SIG-M5 (cell line): ENCODE measurements around the gene COG3.

Source experiments
- DNase-seq: peaks from one replicate; lab custom pipeline; 2025; lab: John Stamatoyannopoulos, UW

Gene COG3

GRCh38 chr13:45545686-45546409 lies 81.1 kb downstream of the COG3 start:
- DNase-seq, result no peak

GRCh38 chr13:45546410-45546765 lies 81.6 kb downstream of the COG3 start:
- no peak for DNase-seq

GRCh38 chr13:45548281-45548680 lies 83.5 kb downstream of the COG3 start:
- no peak for DNase-seq

GRCh38 chr13:45554604-45555109 lies 89.9 kb downstream of the COG3 start:
- DNase-seq, result no peak

- DNase-seq, result no peak
These were observed 99.5 kb downstream of the COG3 start for GRCh38 chr13:45564133-45564776.

DNA sequence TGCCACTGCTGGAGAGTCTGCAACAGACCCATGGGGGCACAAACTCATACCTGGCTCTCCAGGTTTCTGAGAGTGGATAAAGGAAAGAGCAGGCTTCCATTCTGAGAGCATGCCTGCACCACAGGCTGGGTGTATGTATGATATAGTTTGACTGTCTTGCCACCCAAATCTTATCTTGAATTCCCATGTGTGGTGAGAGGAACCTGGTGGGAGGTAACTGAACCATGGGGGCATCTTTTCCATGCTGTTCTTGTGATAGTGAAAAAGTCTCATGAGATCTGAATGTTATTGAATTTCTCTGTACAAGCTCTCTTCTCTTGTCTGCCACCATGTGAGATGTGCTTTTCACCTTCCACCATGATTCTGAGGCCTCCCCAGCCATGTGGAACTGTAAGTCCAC lies 100.6 kb downstream of the COG3 start:
- no peak for DNase-seq

DNA sequence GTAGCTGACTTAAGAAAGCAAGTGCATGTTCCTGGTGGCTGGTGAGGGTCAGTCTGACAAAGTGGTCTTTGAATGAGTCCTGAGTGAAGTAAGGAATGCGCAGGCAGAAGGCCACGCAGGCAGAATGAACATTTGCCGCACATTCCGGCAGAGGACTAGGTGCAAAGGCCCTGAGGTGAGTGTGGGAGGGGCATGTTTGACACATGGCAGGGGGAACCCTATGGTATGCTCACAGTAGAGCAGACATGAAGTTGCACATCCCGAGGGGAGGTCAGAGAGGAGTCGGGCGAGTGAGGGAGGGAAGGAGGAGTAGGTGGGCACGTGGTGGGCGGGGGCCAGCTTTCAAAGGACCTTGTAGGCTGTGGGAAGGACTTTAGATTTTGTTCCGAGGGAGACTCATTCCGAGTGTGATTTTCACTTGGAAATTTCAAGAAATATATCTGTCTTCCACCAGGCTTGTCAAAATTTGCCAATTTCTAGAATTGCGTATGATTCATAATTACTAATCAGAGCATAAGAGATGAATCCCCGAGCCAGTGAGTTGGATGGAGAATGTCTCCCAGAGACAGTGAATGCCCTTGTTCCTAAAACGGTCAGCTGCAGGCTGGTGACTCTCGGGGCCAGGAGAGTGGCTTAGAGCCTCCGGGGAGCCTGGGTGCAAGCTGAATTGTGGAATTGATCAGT lies 110.5 kb downstream of the COG3 start:
- no peak for DNase-seq

- no peak for DNase-seq
These were observed 111.1 kb downstream of the COG3 start for GRCh38 chr13:45575830-45576180.

GRCh38 chr13:45576466-45576865 lies 111.7 kb downstream of the COG3 start:
- DNase-seq, result no peak

DNA sequence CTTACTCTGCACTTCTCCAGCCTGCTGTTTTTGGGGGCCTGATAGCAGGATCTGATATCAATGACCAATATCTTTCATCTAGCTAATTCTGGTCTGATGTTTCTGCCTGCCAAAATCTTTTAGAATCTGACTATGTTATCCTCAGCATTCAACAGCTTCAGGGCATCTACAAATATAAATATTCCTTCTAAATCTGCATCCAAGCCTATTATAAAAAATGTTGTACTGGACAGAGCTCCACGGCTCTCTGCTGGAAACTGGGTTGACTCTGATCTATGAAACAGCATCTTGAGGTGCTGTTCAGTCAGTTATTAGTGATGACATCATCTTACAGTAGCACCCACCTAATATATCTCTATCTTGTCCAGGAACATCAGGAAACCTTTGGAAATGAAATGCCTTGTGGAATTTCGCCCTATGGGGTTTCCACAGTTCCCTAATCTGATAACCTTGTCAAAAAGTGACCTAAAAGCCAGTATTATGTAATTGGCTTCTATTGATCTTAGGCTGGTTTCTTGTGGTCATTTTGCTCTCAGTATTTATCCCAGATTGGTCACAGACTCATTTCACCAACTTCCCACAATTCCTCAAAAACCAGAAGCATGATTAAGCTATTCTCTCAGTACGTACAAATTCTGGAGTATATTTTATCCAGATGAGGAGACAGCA lies 117.8 kb downstream of the COG3 start:
- DNase-seq, result no peak

GRCh38 chr13:45584816-45585215 lies 120.1 kb downstream of the COG3 start:
- DNase-seq, result no peak
